Ovary (tissue), 3 donors: Measurements from ENCODE around the gene MARK2.
"Not testable (repeated sequence)": the region's sequence is repeated elsewhere in the genome, so short reads cannot be mapped to it uniquely, and the experiment has no call there.

Experiments
- CTCF ChIP-seq, 3 donors: fragments of 450-650 bp in 2 of 3; fragments of 200-600 bp in 1 of 3; IDR thresholded peaks; one replicate each; pipeline versions ENCODE4 v1.5.1 to v1.8.0; 2016 to 2022; ENCODE audit warnings: antibody characterized with exemption in 3 of 3, mild to moderate bottlenecking in 1 of 3
- EP300 ChIP-seq: sonication (generic); formaldehyde crosslinking; IDR thresholded peaks from one replicate; pipeline ENCODE4 v1.6.1; 2017; ENCODE audit warnings: antibody characterized with exemption
- POLR2A ChIP-seq: fragments of 450-650 bp; IDR thresholded peaks from one replicate; pipeline ENCODE4 v1.6.1; 2017; ENCODE audit warnings: antibody characterized with exemption, mild to moderate bottlenecking, moderate library complexity
- donor health status: DM: no; HTN: no; CAD: no.

GRCh38 chr11:63810383-63810782, 28.5 kb upstream of the MARK2 start:
- not testable (repeated sequence) for TF ChIP-seq CTCF (IDR thresholded peaks at IDR 0.05); POLR2A; EP300
